HEK293 (cell line): Measurements from ENCODE around the gene AFF3.
A peak's percentile ranks its signal among the peaks of the same experiment; 100 is the strongest.

Source experiments
- CTCF ChIA-PET: fragments of 350-600 bp; formaldehyde crosslinking; extraction: SDS; loops from one replicate; lab custom pipeline; 2021; ENCODE audit warnings: antibody characterized with exemption; lab: Yijun Ruan, JAX
- POLR2A ChIA-PET: fragments of 300-600 bp; formaldehyde crosslinking; extraction: SDS; loops from one replicate; lab custom pipeline; 2020; ENCODE audit warnings: antibody characterized with exemption, inconsistent platforms; lab: Yijun Ruan, JAX
- H3K27ac ChIP-seq: fragments of 200-500 bp; sonication (Bioruptor generic); 2 replicates; pipeline ENCODE4 v1.5.1; 2014; ENCODE audit warnings: low read depth, low read length, control low read depth, inconsistent platforms; ENCODE audit errors: extremely low read depth
- H3K36me3 ChIP-seq, 2 experiments: fragments of 200-500 bp in 1 of 2; sonication (Bioruptor generic) in 1 of 2; 1 replicate in 1 of 2; 2 replicates in 1 of 2; pipeline ENCODE4 v1.5.1; 2014 to 2017; ENCODE audit warnings: inconsistent platforms in 2 of 2, low read length in 2 of 2; ENCODE audit not compliant: control insufficient read depth in 2 of 2, insufficient read depth in 1 of 2
- H3K4me1 ChIP-seq: fragments of 200-500 bp; sonication (Bioruptor generic); 2 replicates; pipeline ENCODE4 v1.5.1; 2014; ENCODE audit warnings: mild to moderate bottlenecking, low read length, inconsistent platforms; ENCODE audit not compliant: control insufficient read depth, insufficient read depth
- H3K4me3 ChIP-seq: 2 replicates; pipeline ENCODE4 v1.5.1; 2011; ENCODE audit warnings: low read depth, mild to moderate bottlenecking, control low read depth, low read length, moderate library complexity
- H3K9me3 ChIP-seq: fragments of 200-500 bp; sonication (Bioruptor generic); 2 replicates; pipeline ENCODE4 v1.5.1; 2014; ENCODE audit warnings: low read depth, low read length, inconsistent platforms; ENCODE audit not compliant: control insufficient read depth, insufficient read depth
- KLF7 ChIP-seq: fragments of 450-650 bp; formaldehyde crosslinking; IDR thresholded peaks from 2 replicates; pipeline ENCODE4 v1.5.1; 2016; ENCODE audit warnings: missing biosample characterization, missing genetic modification characterization, borderline replicate concordance
- SALL2 ChIP-seq: fragments of 450-650 bp; formaldehyde crosslinking; IDR thresholded peaks from 2 replicates; pipeline ENCODE4 v1.5.0; 2017; ENCODE audit warnings: missing biosample characterization, mild to moderate bottlenecking, missing genetic modification characterization, borderline replicate concordance
- ZFHX2 ChIP-seq: fragments of 450-650 bp; formaldehyde crosslinking; conservative IDR thresholded peaks from 2 replicates; pipeline ENCODE4 v1.5.1; 2016; ENCODE audit warnings: missing biosample characterization, missing genetic modification characterization
- TF ChIP-seq, protein P1 (sequence below): fragments of 450-650 bp; formaldehyde crosslinking; IDR thresholded peaks from 2 replicates; pipeline ENCODE4 v1.5.1; 2016; ENCODE audit warnings: missing biosample characterization, missing genetic modification characterization
- TF ChIP-seq, protein P2 (sequence below): fragments of 450-650 bp; formaldehyde crosslinking; IDR thresholded peaks from 2 replicates; pipeline ENCODE4 v1.5.1; 2016; ENCODE audit warnings: missing biosample characterization, missing genetic modification characterization
- TF ChIP-seq, protein P3 (sequence below): fragments of 450-650 bp; formaldehyde crosslinking; IDR thresholded peaks from 2 replicates; pipeline ENCODE4 v1.5.1; 2016; ENCODE audit warnings: missing biosample characterization, missing genetic modification characterization, borderline replicate concordance
- TF ChIP-seq, protein P4 (sequence below): fragments of 450-650 bp; formaldehyde crosslinking; IDR thresholded peaks from 2 replicates; pipeline ENCODE4 v1.5.1; 2016; ENCODE audit warnings: missing biosample characterization, missing genetic modification characterization
- TF ChIP-seq, protein P5 (sequence below): fragments of 450-650 bp; formaldehyde crosslinking; IDR thresholded peaks from 2 replicates; pipeline ENCODE4 v1.5.1; 2016; ENCODE audit warnings: missing biosample characterization, missing genetic modification characterization

Gene AFF3

DNA sequence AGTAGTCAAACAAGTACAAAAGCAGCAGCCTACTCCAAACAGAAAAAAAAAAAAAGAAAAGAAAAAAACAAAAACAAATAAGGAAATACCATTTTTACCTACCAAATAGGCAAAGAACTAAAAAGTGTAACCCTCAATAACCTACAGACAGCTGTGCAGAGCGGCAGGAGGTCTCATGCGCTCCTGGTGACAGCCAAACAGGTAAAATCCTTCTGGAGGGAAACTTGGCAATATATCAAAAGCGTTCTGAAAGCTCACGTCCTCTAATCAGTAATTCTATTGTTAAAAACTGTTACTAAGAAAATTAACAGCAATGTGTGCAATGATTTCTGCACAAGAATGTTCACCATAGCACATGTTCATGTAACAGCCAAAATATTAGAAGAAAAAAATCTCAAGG lies 105.6 kb downstream of the AFF3 start:
- H3K4me1 ChIP-seq: peaks cover 3% of the 10 kb centered on the region; the same call in 1 of the 2 replicates
- no peak overlapping the region for H3K27ac ChIP-seq
- no peak overlapping the region for H3K4me3 ChIP-seq
- no peaks in the 10 kb centered on the region for H3K9me3 ChIP-seq
- TF ChIP-seq, protein P1, sequence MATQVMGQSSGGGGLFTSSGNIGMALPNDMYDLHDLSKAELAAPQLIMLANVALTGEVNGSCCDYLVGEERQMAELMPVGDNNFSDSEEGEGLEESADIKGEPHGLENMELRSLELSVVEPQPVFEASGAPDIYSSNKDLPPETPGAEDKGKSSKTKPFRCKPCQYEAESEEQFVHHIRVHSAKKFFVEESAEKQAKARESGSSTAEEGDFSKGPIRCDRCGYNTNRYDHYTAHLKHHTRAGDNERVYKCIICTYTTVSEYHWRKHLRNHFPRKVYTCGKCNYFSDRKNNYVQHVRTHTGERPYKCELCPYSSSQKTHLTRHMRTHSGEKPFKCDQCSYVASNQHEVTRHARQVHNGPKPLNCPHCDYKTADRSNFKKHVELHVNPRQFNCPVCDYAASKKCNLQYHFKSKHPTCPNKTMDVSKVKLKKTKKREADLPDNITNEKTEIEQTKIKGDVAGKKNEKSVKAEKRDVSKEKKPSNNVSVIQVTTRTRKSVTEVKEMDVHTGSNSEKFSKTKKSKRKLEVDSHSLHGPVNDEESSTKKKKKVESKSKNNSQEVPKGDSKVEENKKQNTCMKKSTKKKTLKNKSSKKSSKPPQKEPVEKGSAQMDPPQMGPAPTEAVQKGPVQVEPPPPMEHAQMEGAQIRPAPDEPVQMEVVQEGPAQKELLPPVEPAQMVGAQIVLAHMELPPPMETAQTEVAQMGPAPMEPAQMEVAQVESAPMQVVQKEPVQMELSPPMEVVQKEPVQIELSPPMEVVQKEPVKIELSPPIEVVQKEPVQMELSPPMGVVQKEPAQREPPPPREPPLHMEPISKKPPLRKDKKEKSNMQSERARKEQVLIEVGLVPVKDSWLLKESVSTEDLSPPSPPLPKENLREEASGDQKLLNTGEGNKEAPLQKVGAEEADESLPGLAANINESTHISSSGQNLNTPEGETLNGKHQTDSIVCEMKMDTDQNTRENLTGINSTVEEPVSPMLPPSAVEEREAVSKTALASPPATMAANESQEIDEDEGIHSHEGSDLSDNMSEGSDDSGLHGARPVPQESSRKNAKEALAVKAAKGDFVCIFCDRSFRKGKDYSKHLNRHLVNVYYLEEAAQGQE: no peak
- TF ChIP-seq, protein P2, sequence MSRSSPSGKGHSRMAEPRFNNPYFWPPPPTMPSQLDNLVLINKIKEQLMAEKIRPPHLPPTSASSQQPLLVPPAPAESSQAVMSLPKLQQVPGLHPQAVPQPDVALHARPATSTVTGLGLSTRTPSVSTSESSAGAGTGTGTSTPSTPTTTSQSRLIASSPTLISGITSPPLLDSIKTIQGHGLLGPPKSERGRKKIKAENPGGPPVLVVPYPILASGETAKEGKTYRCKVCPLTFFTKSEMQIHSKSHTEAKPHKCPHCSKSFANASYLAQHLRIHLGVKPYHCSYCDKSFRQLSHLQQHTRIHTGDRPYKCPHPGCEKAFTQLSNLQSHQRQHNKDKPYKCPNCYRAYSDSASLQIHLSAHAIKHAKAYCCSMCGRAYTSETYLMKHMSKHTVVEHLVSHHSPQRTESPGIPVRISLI (tag by site-specific recombination): 0 out of 2 replicates have a peak, but pooled peaks have one; percentile 38
- TF ChIP-seq, protein P3, sequence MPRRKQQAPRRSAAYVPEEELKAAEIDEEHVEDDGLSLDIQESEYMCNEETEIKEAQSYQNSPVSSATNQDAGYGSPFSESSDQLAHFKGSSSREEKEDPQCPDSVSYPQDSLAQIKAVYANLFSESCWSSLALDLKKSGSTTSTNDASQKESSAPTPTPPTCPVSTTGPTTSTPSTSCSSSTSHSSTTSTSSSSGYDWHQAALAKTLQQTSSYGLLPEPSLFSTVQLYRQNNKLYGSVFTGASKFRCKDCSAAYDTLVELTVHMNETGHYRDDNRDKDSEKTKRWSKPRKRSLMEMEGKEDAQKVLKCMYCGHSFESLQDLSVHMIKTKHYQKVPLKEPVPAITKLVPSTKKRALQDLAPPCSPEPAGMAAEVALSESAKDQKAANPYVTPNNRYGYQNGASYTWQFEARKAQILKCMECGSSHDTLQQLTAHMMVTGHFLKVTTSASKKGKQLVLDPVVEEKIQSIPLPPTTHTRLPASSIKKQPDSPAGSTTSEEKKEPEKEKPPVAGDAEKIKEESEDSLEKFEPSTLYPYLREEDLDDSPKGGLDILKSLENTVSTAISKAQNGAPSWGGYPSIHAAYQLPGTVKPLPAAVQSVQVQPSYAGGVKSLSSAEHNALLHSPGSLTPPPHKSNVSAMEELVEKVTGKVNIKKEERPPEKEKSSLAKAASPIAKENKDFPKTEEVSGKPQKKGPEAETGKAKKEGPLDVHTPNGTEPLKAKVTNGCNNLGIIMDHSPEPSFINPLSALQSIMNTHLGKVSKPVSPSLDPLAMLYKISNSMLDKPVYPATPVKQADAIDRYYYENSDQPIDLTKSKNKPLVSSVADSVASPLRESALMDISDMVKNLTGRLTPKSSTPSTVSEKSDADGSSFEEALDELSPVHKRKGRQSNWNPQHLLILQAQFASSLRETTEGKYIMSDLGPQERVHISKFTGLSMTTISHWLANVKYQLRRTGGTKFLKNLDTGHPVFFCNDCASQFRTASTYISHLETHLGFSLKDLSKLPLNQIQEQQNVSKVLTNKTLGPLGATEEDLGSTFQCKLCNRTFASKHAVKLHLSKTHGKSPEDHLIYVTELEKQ (tag by site-specific recombination): no peak
- TF ChIP-seq, protein P4, sequence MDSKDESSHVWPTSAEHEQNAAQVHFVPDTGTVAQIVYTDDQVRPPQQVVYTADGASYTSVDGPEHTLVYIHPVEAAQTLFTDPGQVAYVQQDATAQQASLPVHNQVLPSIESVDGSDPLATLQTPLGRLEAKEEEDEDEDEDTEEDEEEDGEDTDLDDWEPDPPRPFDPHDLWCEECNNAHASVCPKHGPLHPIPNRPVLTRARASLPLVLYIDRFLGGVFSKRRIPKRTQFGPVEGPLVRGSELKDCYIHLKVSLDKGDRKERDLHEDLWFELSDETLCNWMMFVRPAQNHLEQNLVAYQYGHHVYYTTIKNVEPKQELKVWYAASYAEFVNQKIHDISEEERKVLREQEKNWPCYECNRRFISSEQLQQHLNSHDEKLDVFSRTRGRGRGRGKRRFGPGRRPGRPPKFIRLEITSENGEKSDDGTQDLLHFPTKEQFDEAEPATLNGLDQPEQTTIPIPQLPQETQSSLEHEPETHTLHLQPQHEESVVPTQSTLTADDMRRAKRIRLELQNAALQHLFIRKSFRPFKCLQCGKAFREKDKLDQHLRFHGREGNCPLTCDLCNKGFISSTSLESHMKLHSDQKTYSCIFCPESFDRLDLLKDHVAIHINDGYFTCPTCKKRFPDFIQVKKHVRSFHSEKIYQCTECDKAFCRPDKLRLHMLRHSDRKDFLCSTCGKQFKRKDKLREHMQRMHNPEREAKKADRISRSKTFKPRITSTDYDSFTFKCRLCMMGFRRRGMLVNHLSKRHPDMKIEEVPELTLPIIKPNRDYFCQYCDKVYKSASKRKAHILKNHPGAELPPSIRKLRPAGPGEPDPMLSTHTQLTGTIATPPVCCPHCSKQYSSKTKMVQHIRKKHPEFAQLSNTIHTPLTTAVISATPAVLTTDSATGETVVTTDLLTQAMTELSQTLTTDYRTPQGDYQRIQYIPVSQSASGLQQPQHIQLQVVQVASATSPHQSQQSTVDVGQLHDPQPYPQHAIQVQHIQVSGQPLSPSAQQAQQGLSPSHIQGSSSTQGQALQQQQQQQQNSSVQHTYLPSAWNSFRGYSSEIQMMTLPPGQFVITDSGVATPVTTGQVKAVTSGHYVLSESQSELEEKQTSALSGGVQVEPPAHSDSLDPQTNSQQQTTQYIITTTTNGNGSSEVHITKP: peak; percentile 19; the same call in 1 of the 2 replicates
- TF ChIP-seq, all 188 proteins: peak for 2
- no peaks in the 10 kb centered on the region for H3K36me3 ChIP-seq
- ChIA-PET CTCF (no interaction called here), POLR2A (no interaction called here)

DNA sequence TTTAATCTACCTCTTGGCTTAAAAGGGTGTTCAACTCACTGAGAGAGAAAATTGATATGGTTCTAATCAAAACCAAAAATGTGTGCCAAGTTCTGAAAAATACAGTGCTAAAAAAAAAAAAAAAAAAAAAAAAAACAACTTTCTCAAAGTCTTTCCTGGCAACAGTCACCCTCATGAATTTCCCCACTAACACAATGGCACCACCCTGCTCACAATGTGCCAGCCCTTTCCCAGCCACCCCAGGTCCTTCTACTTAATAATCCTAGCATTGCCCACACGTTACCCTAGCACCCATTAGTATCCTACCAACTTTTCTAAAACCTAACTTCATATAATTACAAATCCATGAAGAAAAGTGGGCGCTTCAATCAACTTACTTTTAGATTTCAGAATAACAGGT lies 106.4 kb downstream of the AFF3 start:
- CTCF ChIA-PET: no interaction called here

More for the DNA sequence above, 106.4 kb downstream of the AFF3 start:
- Histone ChIP-seq H3K9me3 (no peaks in the 10 kb centered on the region), H3K4me3 (no peak overlapping the region), H3K27ac (no peak overlapping the region), H3K36me3 (no peaks in the 10 kb centered on the region), H3K4me1 (peaks cover 3% of the 10 kb centered on the region; the same call in 1 of the 2 replicates)
- TF ChIP-seq KLF7 (tag by site-specific recombination) (no peak), ZFHX2 (tag by site-specific recombination) (no peak), SALL2 (no peak)
- TF ChIP-seq, protein P5, sequence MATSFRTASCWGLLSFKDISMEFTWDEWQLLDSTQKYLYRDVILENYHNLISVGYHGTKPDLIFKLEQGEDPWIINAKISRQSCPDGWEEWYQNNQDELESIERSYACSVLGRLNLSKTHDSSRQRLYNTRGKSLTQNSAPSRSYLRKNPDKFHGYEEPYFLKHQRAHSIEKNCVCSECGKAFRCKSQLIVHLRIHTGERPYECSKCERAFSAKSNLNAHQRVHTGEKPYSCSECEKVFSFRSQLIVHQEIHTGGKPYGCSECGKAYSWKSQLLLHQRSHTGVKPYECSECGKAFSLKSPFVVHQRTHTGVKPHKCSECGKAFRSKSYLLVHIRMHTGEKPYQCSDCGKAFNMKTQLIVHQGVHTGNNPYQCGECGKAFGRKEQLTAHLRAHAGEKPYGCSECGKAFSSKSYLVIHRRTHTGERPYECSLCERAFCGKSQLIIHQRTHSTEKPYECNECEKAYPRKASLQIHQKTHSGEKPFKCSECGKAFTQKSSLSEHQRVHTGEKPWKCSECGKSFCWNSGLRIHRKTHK: no peak
- TF ChIP-seq, protein P4: peak; percentile 68
- POLR2A ChIA-PET: no interaction called here
